ENCODE results near the gene MSH3.

DNA sequence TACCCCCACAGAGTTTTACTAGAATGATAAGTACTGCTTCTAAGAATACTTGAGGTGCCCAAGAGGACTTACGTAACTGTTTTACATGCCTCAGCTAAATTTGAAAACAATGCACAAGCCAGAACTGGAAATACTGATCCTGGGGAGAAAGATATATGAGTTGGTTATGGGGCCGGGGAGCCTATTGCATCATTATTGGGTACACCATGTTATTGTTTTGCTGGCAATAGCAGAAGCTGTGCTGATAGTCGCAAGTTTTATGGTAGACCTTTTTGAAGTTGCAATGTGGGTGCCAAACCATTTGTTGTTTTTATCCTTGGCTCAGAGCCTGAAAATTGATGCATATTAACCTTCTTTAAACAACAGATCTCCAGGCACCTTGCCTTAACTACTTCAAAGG is 108.8 kb downstream of the MSH3 start:
- TF ChIP-seq, protein P1, sequence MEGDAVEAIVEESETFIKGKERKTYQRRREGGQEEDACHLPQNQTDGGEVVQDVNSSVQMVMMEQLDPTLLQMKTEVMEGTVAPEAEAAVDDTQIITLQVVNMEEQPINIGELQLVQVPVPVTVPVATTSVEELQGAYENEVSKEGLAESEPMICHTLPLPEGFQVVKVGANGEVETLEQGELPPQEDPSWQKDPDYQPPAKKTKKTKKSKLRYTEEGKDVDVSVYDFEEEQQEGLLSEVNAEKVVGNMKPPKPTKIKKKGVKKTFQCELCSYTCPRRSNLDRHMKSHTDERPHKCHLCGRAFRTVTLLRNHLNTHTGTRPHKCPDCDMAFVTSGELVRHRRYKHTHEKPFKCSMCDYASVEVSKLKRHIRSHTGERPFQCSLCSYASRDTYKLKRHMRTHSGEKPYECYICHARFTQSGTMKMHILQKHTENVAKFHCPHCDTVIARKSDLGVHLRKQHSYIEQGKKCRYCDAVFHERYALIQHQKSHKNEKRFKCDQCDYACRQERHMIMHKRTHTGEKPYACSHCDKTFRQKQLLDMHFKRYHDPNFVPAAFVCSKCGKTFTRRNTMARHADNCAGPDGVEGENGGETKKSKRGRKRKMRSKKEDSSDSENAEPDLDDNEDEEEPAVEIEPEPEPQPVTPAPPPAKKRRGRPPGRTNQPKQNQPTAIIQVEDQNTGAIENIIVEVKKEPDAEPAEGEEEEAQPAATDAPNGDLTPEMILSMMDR (IDR thresholded peaks at IDR 0.05; ENCODE audit: low read depth, low read length, poor library complexity, severe bottlenecking) = no peak
- TF ChIP-seq EZH2phosphoT487 (IDR thresholded peaks at IDR 0.05; ENCODE audit: borderline replicate concordance, low read length) = no peak
